Hepatocyte (in vitro differentiated cells): ENCODE results near the gene TMPRSS4.

Experiments
- CTCF ChIP-seq: fragments of 200-600 bp; sonication (generic); IDR thresholded peaks from 2 replicates; pipeline ENCODE4 v1.5.1; 2016; ENCODE audit warnings: antibody characterized with exemption, mild to moderate bottlenecking; ENCODE audit not compliant: poor library complexity
- EZH2 ChIP-seq: fragments of 200-600 bp; sonication (generic); IDR thresholded peaks from 2 replicates; pipeline ENCODE4 v1.6.1; 2016; ENCODE audit warnings: antibody characterized with exemption, mild to moderate bottlenecking, borderline replicate concordance
- EZH2phosphoT487 ChIP-seq: fragments of 200-600 bp; sonication (generic); IDR thresholded peaks from one replicate; pipeline ENCODE4 v1.6.1; 2018; ENCODE audit warnings: antibody characterized with exemption, mild to moderate bottlenecking, low read depth, moderate library complexity; ENCODE audit not compliant: unreplicated experiment, severe bottlenecking

- TF ChIP-seq CTCF (no peak), EZH2 (no peak), EZH2phosphoT487 (no peak)
These were observed 23.9 kb downstream of the TMPRSS4 start for GRCh38 chr11:118100691-118101232.
